ENCODE results near the gene MKNK1. TPM values are rescaled to one million over a fixed set of nuclear protein-coding genes. Genes with fewer than 3 reads are reported as not detected.

The MKNK1 gene
- total and polyA plus RNA-seq, 2 donors (not counting 1 experiment from before 2014, with no cell fraction given) = 51.0 to 73.0 TPM

GRCh38 chr1:46554597-46555381 is 49.3 kb downstream of the MKNK1 start:
- Mint-ChIP-seq H3K4me1 (no peaks in the 10 kb centered on the region), H3K9me3 (ENCODE audit: insufficient read depth) (no peaks in the 10 kb centered on the region), H3K27me3 (peaks cover 7% of the 10 kb centered on the region), H3K4me3 (no peak overlapping the region), H3K27ac (no peak overlapping the region)
- WGBS (ENCODE audit: insufficient coverage) = 96% methylated on average over 12 of the region's 12 CpGs
- Histone ChIP-seq H3K27ac (ENCODE audit: low read length in 2 of 2) (no peak overlapping the region), H3K4me2 (replicated peaks; ENCODE audit: low read depth, low read length, poor library complexity, severe bottlenecking) (no peak overlapping the region), H3K4me1 (ENCODE audit: control insufficient read depth in 2 of 2, insufficient read depth in 2 of 2, low read length in 2 of 2) (no peaks in the 10 kb centered on the region), H2AFZ (ENCODE audit: insufficient read depth, low read depth, low read length, poor library complexity, severe bottlenecking) (no peak overlapping the region), H3K4me3 (ENCODE audit: control extremely low read depth in 1 of 5, extremely low read depth in 1 of 5, insufficient read depth in 1 of 5, low read depth in 2 of 5, low read length in 4 of 5) (no peak overlapping the region), H3K36me3 (replicated peaks in 1 of 2; ENCODE audit: control extremely low read depth in 1 of 2, control insufficient read depth in 1 of 2, extremely low read depth in 1 of 2, insufficient read depth in 2 of 2, low read length in 1 of 2) (peaks cover 0 to 5% of the 10 kb centered on the region in 2 experiments), H4K20me1 (ENCODE audit: control insufficient read depth, insufficient read depth, low read length, poor library complexity, severe bottlenecking) (no peaks in the 10 kb centered on the region), H3K9ac (ENCODE audit: low read length) (no peak overlapping the region), H3K79me2 (ENCODE audit: control insufficient read depth, insufficient read depth, low read length) (no peaks in the 10 kb centered on the region), H3K9me3 (ENCODE audit: control extremely low read depth in 1 of 3, control insufficient read depth in 2 of 3, insufficient read depth in 1 of 3, low read length in 2 of 3) (no peaks in the 10 kb centered on the region), H3K27me3 (replicated peaks in 1 of 4; ENCODE audit: control extremely low read depth in 1 of 4, control insufficient read depth in 3 of 4, insufficient read depth in 4 of 4, low read length in 3 of 4) (peaks cover 0 to 5% (median 0%) of the 10 kb centered on the region in 4 experiments)
- ATAC-seq (ENCODE audit: low read depth) = no peak
- ChIA-PET CTCF (no interaction called here), POLR2A (no interaction called here)
- TF ChIP-seq, protein P1, sequence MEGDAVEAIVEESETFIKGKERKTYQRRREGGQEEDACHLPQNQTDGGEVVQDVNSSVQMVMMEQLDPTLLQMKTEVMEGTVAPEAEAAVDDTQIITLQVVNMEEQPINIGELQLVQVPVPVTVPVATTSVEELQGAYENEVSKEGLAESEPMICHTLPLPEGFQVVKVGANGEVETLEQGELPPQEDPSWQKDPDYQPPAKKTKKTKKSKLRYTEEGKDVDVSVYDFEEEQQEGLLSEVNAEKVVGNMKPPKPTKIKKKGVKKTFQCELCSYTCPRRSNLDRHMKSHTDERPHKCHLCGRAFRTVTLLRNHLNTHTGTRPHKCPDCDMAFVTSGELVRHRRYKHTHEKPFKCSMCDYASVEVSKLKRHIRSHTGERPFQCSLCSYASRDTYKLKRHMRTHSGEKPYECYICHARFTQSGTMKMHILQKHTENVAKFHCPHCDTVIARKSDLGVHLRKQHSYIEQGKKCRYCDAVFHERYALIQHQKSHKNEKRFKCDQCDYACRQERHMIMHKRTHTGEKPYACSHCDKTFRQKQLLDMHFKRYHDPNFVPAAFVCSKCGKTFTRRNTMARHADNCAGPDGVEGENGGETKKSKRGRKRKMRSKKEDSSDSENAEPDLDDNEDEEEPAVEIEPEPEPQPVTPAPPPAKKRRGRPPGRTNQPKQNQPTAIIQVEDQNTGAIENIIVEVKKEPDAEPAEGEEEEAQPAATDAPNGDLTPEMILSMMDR (IDR thresholded peaks at IDR 0.05) = no peak
- no peak for TF ChIP-seq EZH2 (IDR thresholded peaks at IDR 0.05; ENCODE audit: borderline replicate concordance, insufficient read depth, low read depth, low read length, poor library complexity, severe bottlenecking)
- no peak for DNase-seq
- intact Hi-C loops (cut with micrococcal nuclease) = no loop called here

DNA sequence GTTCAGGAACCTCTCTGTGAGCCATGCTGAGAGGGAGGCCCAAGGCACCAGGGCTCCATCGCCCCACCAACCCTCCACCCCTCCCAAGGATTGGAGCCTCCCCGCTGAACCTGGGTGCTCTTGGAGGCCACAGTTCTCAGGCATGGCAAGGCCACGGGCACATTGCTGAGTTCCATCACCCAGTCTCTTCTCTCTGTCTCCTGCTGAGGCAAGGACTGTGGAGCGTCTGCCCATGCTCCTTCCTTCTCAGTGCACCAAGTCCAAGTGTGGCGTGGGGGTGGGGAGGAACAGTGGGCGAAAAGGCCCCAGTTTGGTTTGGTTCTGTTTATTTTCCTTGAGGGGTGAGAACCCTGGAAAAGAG is 49.9 kb downstream of the MKNK1 start:
- CTCF ChIA-PET = no interaction called here

More for the DNA sequence above, 49.9 kb downstream of the MKNK1 start:
- ATAC-seq (ENCODE audit: low read depth) = no peak
- Mint-ChIP-seq H3K27me3 (peaks cover 13% of the 10 kb centered on the region), H3K9me3 (ENCODE audit: insufficient read depth) (no peaks in the 10 kb centered on the region), H3K27ac (no peak overlapping the region), H3K4me3 (no peak overlapping the region), H3K4me1 (peaks cover 2% of the 10 kb centered on the region)
- Histone ChIP-seq H3K27ac (ENCODE audit: low read length in 2 of 2) (no peak overlapping the region), H4K20me1 (ENCODE audit: control insufficient read depth, insufficient read depth, low read length, poor library complexity, severe bottlenecking) (no peaks in the 10 kb centered on the region), H3K4me1 (ENCODE audit: control insufficient read depth in 2 of 2, insufficient read depth in 2 of 2, low read length in 2 of 2) (no peaks in the 10 kb centered on the region), H3K9me3 (ENCODE audit: control extremely low read depth in 1 of 3, control insufficient read depth in 2 of 3, insufficient read depth in 1 of 3, low read length in 2 of 3) (no peaks in the 10 kb centered on the region), H3K79me2 (ENCODE audit: control insufficient read depth, insufficient read depth, low read length) (no peaks in the 10 kb centered on the region), H3K27me3 (replicated peaks in 1 of 4; ENCODE audit: control extremely low read depth in 1 of 4, control insufficient read depth in 3 of 4, insufficient read depth in 4 of 4, low read length in 3 of 4) (peaks cover 0 to 8% (median 0%) of the 10 kb centered on the region in 4 experiments), H2AFZ (ENCODE audit: insufficient read depth, low read depth, low read length, poor library complexity, severe bottlenecking) (no peak overlapping the region), H3K4me3 (ENCODE audit: control extremely low read depth in 1 of 5, extremely low read depth in 1 of 5, insufficient read depth in 1 of 5, low read depth in 2 of 5, low read length in 4 of 5) (no peak overlapping the region), H3K36me3 (replicated peaks in 1 of 2; ENCODE audit: control extremely low read depth in 1 of 2, control insufficient read depth in 1 of 2, extremely low read depth in 1 of 2, insufficient read depth in 2 of 2, low read length in 1 of 2) (peaks cover 0 to 5% of the 10 kb centered on the region in 2 experiments), H3K9ac (ENCODE audit: low read length) (no peak overlapping the region), H3K4me2 (replicated peaks; ENCODE audit: low read depth, low read length, poor library complexity, severe bottlenecking) (no peak overlapping the region)
- POLR2A ChIA-PET = no interaction called here
- 100% methylated on average over 3 of the region's 6 CpGs for WGBS (ENCODE audit: insufficient coverage)
- TF ChIP-seq, protein P1 (IDR thresholded peaks at IDR 0.05) = no peak
- TF ChIP-seq EZH2 (IDR thresholded peaks at IDR 0.05; ENCODE audit: borderline replicate concordance, insufficient read depth, low read depth, low read length, poor library complexity, severe bottlenecking) = no peak
- intact Hi-C loops (cut with micrococcal nuclease) = no loop called here
- DNase-seq = no peak
